ENCODE results near the gene SLC25A47. TPM values are rescaled to one million over a fixed set of nuclear protein-coding genes. Genes with fewer than 3 reads are reported as not detected.

The SLC25A47 gene
- total and polyA plus RNA-seq, 8 donors, result 0.07 to 0.28 (median 0.12) TPM; not detected in 4

DNA sequence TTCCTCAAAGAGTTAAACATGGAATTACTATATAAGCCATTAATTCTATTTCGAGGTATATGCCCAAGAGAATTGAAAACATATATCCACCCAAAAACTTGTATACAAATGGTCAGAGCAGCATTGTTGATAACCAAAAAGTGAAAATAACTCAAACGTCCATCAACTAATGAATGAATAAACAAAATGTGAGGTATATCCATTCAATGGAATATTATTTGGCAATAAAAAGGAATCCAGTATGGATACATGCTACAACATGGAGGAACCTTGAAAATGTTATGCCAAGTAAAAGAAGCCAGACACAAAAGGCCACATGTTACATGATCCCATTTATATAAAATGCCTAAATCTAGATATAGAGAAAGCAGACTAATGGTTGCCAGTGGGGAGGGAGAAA, 36.0 kb downstream of the SLC25A47 start:
- intact Hi-C loops (cut with DNase I), result no loop called here
- H3K9me3 ChIP-seq, result no peaks in the 10 kb centered on the region
- no peaks in the 10 kb centered on the region for H3K27me3 ChIP-seq
- FAIRE-seq, result no peak
- H3K27ac ChIP-seq, result no peak overlapping the region
- H3K36me3 ChIP-seq, result peaks cover 0 to 31% (median 15%) of the 10 kb centered on the region in 3 donors
- no peaks in the 10 kb centered on the region for H3K4me1 ChIP-seq
- WGBS, 2 donors, result 84 to 89% methylated on average over 2 of the region's 2 CpGs
- no peak for ATAC-seq
- no peak overlapping the region for H3K4me3 ChIP-seq
- no peak for DNase-seq
- TF ChIP-seq CTCF (IDR thresholded peaks at IDR 0.05), result no peak

GRCh38 chr14:100359881-100360280, 36.7 kb downstream of the SLC25A47 start:
- Histone ChIP-seq H3K4me1 (no peaks in the 10 kb centered on the region), H3K27me3 (no peaks in the 10 kb centered on the region), H3K27ac (no peak overlapping the region), H3K4me3 (no peak overlapping the region), H3K36me3 (peaks cover 0 to 26% (median 8%) of the 10 kb centered on the region in 3 donors), H3K9me3 (no peaks in the 10 kb centered on the region)
- WGBS, 2 donors, result 84 to 85% methylated on average over 4 of the region's 4 CpGs
- FAIRE-seq, result no peak
- no peak for DNase-seq
- no peak for ATAC-seq
- intact Hi-C loops (cut with DNase I), result no loop called here
- TF ChIP-seq CTCF (IDR thresholded peaks at IDR 0.05), result no peak

- intact Hi-C loops (cut with DNase I), result no loop called here
- Histone ChIP-seq H3K27me3 (no peaks in the 10 kb centered on the region), H3K4me3 (no peak overlapping the region), H3K36me3 (peaks cover 0 to 24% (median 8%) of the 10 kb centered on the region in 3 donors), H3K4me1 (no peaks in the 10 kb centered on the region), H3K27ac (no peak overlapping the region), H3K9me3 (no peaks in the 10 kb centered on the region)
- TF ChIP-seq CTCF (IDR thresholded peaks at IDR 0.05), result no peak
- 90 to 92% methylated on average over 5 of the region's 5 CpGs for WGBS, 2 donors
- ATAC-seq (no peak), DNase-seq (no peak), FAIRE-seq (no peak)
Measured at GRCh38 chr14:100361626-100362025, 38.5 kb downstream of the SLC25A47 start.

DNA sequence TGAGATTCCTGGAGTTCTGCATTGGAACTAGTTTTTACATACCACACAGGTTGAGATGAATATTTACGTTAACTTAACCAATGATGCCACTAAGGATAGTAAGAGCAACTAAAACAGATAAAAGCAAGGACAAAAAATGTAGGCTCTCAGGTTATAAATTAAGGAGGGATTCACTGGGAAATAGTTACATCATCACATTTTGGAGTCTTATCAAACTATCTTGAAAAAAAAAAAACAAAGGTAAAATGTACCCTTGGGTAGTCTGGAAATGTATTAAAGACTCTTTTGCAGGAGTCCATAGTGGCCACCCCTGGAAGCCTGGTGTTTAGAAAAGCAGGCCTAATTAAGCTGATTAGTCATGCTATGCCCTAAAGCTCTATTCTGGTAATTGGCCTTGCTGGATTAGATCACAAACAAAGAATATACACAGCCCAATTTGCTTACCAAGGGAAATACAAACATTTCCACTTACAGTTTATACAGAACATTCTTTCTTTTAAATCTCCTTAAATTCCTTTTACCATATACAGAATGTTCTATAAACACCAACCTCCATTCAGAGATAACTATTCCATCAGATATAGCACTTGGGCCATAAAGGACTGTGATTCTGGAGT, 39.3 kb downstream of the SLC25A47 start:
- DNase-seq (no peak), ATAC-seq (peak in 1 of 4 donors; percentile 46), FAIRE-seq (no peak)
- Histone ChIP-seq H3K4me3 (no peak overlapping the region), H3K27ac (no peak overlapping the region), H3K4me1 (no peaks in the 10 kb centered on the region), H3K27me3 (no peaks in the 10 kb centered on the region), H3K36me3 (peaks cover 0 to 24% (median 8%) of the 10 kb centered on the region in 3 donors), H3K9me3 (no peaks in the 10 kb centered on the region)
- TF ChIP-seq CTCF (IDR thresholded peaks at IDR 0.05), result no peak
- whole genome bisulfite sequencing, 2 donors, result 95 to 97% methylated on average over 1 of the region's 1 CpG
- intact Hi-C loops (cut with DNase I), result no loop called here

DNA sequence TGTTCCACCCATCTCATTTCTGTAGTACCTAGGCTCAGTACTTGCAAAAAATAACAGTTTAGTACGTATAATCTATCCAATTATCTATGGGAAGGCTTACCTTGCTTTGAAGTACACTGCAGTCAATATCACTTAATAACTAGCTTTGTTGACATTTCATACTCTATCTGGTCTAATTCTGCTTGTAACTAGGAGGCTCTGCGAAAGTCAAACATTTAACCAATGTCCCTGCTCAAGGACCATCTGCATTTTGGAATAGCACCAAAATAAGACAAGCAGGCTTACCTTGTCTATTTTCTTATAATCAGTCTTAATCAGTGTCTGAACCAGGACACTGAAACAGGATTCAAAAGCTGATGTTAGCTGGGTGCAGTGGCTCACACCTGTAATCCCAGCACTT, 39.9 kb downstream of the SLC25A47 start:
- Histone ChIP-seq H3K36me3 (peaks cover 0 to 25% (median 8%) of the 10 kb centered on the region in 3 donors), H3K27me3 (no peaks in the 10 kb centered on the region), H3K27ac (no peak overlapping the region), H3K9me3 (no peaks in the 10 kb centered on the region), H3K4me1 (no peaks in the 10 kb centered on the region), H3K4me3 (no peak overlapping the region)
- 45 to 55% methylated on average over 2 of the region's 2 CpGs for WGBS, 2 donors
- no peak for TF ChIP-seq CTCF (IDR thresholded peaks at IDR 0.05)
- ATAC-seq (peak in 2 of 4 donors; percentile 52 to 80), DNase-seq (no peak), FAIRE-seq (no peak)
- intact Hi-C loops (cut with DNase I), result no loop called here
